Measurements from ENCODE around the gene ARHGAP45.

ARHGAP45 gene

GRCh38 chr19:1069009-1069779, 2.2 kb downstream of the ARHGAP45 start:
- Histone ChIP-seq H3K27ac (ENCODE audit: low read depth, low read length) (no peak overlapping the region), H3K9me3 (ENCODE audit: low read length) (no peaks in the 10 kb centered on the region), H3K36me3 (ENCODE audit: insufficient read depth, low read length) (no peaks in the 10 kb centered on the region), H3K9ac (ENCODE audit: low read length) (no peak overlapping the region), H3K27me3 (ENCODE audit: control insufficient read depth in 1 of 2, insufficient read depth in 2 of 2, low read length in 2 of 2) (peaks cover 39 to 85% of the 10 kb centered on the region in 2 donors), H3K4me1 (ENCODE audit: insufficient read depth, low read length) (peaks cover 4% of the 10 kb centered on the region), H3K4me3 (ENCODE audit: low read depth in 1 of 2, low read length in 2 of 2) (no peak overlapping the region)

- Histone ChIP-seq H3K4me1 (ENCODE audit: insufficient read depth, low read length) (peaks cover 4% of the 10 kb centered on the region), H3K9me3 (ENCODE audit: low read length) (no peaks in the 10 kb centered on the region), H3K36me3 (ENCODE audit: insufficient read depth, low read length) (no peaks in the 10 kb centered on the region)
Observed at GRCh38 chr19:1070576-1070930, 3.6 kb downstream of the ARHGAP45 start.

GRCh38 chr19:1070931-1071791, 4.2 kb downstream of the ARHGAP45 start:
- Histone ChIP-seq H3K9ac (ENCODE audit: low read length) (no peak overlapping the region), H3K9me3 (ENCODE audit: low read length) (no peaks in the 10 kb centered on the region), H3K27me3 (ENCODE audit: control insufficient read depth in 1 of 2, insufficient read depth in 2 of 2, low read length in 2 of 2) (peaks cover 28 to 65% of the 10 kb centered on the region in 2 donors), H3K4me1 (ENCODE audit: insufficient read depth, low read length) (peaks cover 4% of the 10 kb centered on the region), H3K27ac (ENCODE audit: low read depth, low read length) (no peak overlapping the region), H3K4me3 (ENCODE audit: low read depth in 1 of 2, low read length in 2 of 2) (no peak overlapping the region), H3K36me3 (ENCODE audit: insufficient read depth, low read length) (no peaks in the 10 kb centered on the region)

More at GRCh38 chr19:1070576-1070930, 3.6 kb downstream of the ARHGAP45 start:
- H3K27ac ChIP-seq (ENCODE audit: low read depth, low read length): no peak overlapping the region
- no peak overlapping the region for H3K9ac ChIP-seq (ENCODE audit: low read length)
- H3K4me3 ChIP-seq (ENCODE audit: low read depth in 1 of 2, low read length in 2 of 2): no peak overlapping the region
- peaks cover 34 to 71% of the 10 kb centered on the region in 2 donors for H3K27me3 ChIP-seq (ENCODE audit: control insufficient read depth in 1 of 2, insufficient read depth in 2 of 2, low read length in 2 of 2)

- Histone ChIP-seq H3K27ac (ENCODE audit: low read depth, low read length) (no peak overlapping the region), H3K4me3 (ENCODE audit: low read depth in 1 of 2, low read length in 2 of 2) (no peak overlapping the region), H3K27me3 (ENCODE audit: control insufficient read depth in 1 of 2, insufficient read depth in 2 of 2, low read length in 2 of 2) (peaks cover 22 to 52% of the 10 kb centered on the region in 2 donors), H3K36me3 (ENCODE audit: insufficient read depth, low read length) (no peaks in the 10 kb centered on the region), H3K9me3 (ENCODE audit: low read length) (no peaks in the 10 kb centered on the region), H3K9ac (ENCODE audit: low read length) (no peak overlapping the region), H3K4me1 (ENCODE audit: insufficient read depth, low read length) (peaks cover 4% of the 10 kb centered on the region)
Observed at GRCh38 chr19:1072371-1073015, 5.5 kb downstream of the ARHGAP45 start.

- Histone ChIP-seq H3K36me3 (ENCODE audit: insufficient read depth, low read length) (no peaks in the 10 kb centered on the region), H3K27ac (ENCODE audit: low read depth, low read length) (no peak overlapping the region), H3K4me3 (ENCODE audit: low read depth in 1 of 2, low read length in 2 of 2) (no peak overlapping the region), H3K9me3 (ENCODE audit: low read length) (no peaks in the 10 kb centered on the region), H3K27me3 (ENCODE audit: control insufficient read depth in 1 of 2, insufficient read depth in 2 of 2, low read length in 2 of 2) (peaks cover 15 to 44% of the 10 kb centered on the region in 2 donors), H3K4me1 (ENCODE audit: insufficient read depth, low read length) (peaks cover 4% of the 10 kb centered on the region), H3K9ac (ENCODE audit: low read length) (no peak overlapping the region)
Observed at GRCh38 chr19:1073063-1073955, 6.3 kb downstream of the ARHGAP45 start.

GRCh38 chr19:1073956-1074517, 7.1 kb downstream of the ARHGAP45 start:
- Histone ChIP-seq H3K4me1 (ENCODE audit: insufficient read depth, low read length) (peaks cover 4% of the 10 kb centered on the region), H3K9me3 (ENCODE audit: low read length) (no peaks in the 10 kb centered on the region), H3K4me3 (ENCODE audit: low read depth in 1 of 2, low read length in 2 of 2) (no peak overlapping the region), H3K36me3 (ENCODE audit: insufficient read depth, low read length) (no peaks in the 10 kb centered on the region), H3K27ac (ENCODE audit: low read depth, low read length) (no peak overlapping the region), H3K27me3 (ENCODE audit: control insufficient read depth in 1 of 2, insufficient read depth in 2 of 2, low read length in 2 of 2) (peaks cover 9 to 36% of the 10 kb centered on the region in 2 donors), H3K9ac (ENCODE audit: low read length) (no peak overlapping the region)

GRCh38 chr19:1074544-1075283, 7.7 kb downstream of the ARHGAP45 start:
- no peaks in the 10 kb centered on the region for H3K9me3 ChIP-seq (ENCODE audit: low read length)
- no peak overlapping the region for H3K9ac ChIP-seq (ENCODE audit: low read length)
- peaks cover 6 to 30% of the 10 kb centered on the region in 2 donors for H3K27me3 ChIP-seq (ENCODE audit: control insufficient read depth in 1 of 2, insufficient read depth in 2 of 2, low read length in 2 of 2)
- no peaks in the 10 kb centered on the region for H3K36me3 ChIP-seq (ENCODE audit: insufficient read depth, low read length)
- H3K4me3 ChIP-seq (ENCODE audit: low read depth in 1 of 2, low read length in 2 of 2): no peak overlapping the region
- no peak overlapping the region for H3K27ac ChIP-seq (ENCODE audit: low read depth, low read length)
- peaks cover 4% of the 10 kb centered on the region for H3K4me1 ChIP-seq (ENCODE audit: insufficient read depth, low read length)

GRCh38 chr19:1076046-1076386, 9.0 kb downstream of the ARHGAP45 start:
- H3K36me3 ChIP-seq (ENCODE audit: insufficient read depth, low read length): no peaks in the 10 kb centered on the region
- H3K9me3 ChIP-seq (ENCODE audit: low read length): no peaks in the 10 kb centered on the region
- H3K4me1 ChIP-seq (ENCODE audit: insufficient read depth, low read length): peaks cover 4% of the 10 kb centered on the region
- no peak overlapping the region for H3K9ac ChIP-seq (ENCODE audit: low read length)
- H3K27ac ChIP-seq (ENCODE audit: low read depth, low read length): no peak overlapping the region
- H3K27me3 ChIP-seq (ENCODE audit: control insufficient read depth in 1 of 2, insufficient read depth in 2 of 2, low read length in 2 of 2): peaks cover 0 to 22% of the 10 kb centered on the region in 2 donors
- H3K4me3 ChIP-seq (ENCODE audit: low read depth in 1 of 2, low read length in 2 of 2): no peak overlapping the region

GRCh38 chr19:1076951-1077350, 10.0 kb downstream of the ARHGAP45 start:
- H3K36me3 ChIP-seq (ENCODE audit: insufficient read depth, low read length): no peaks in the 10 kb centered on the region
- H3K27me3 ChIP-seq (ENCODE audit: control insufficient read depth in 1 of 2, insufficient read depth in 2 of 2, low read length in 2 of 2): peaks cover 0 to 22% of the 10 kb centered on the region in 2 donors
- H3K4me3 ChIP-seq (ENCODE audit: low read depth in 1 of 2, low read length in 2 of 2): no peak overlapping the region
- no peaks in the 10 kb centered on the region for H3K4me1 ChIP-seq (ENCODE audit: insufficient read depth, low read length)
- no peaks in the 10 kb centered on the region for H3K9me3 ChIP-seq (ENCODE audit: low read length)
- H3K9ac ChIP-seq (ENCODE audit: low read length): no peak overlapping the region
- H3K27ac ChIP-seq (ENCODE audit: low read depth, low read length): no peak overlapping the region

- no peak overlapping the region for H3K27ac ChIP-seq (ENCODE audit: low read depth, low read length)
- H3K9ac ChIP-seq (ENCODE audit: low read length): no peak overlapping the region
- no peaks in the 10 kb centered on the region for H3K9me3 ChIP-seq (ENCODE audit: low read length)
- no peaks in the 10 kb centered on the region for H3K4me1 ChIP-seq (ENCODE audit: insufficient read depth, low read length)
- no peaks in the 10 kb centered on the region for H3K36me3 ChIP-seq (ENCODE audit: insufficient read depth, low read length)
- peaks cover 0 to 19% of the 10 kb centered on the region in 2 donors for H3K27me3 ChIP-seq (ENCODE audit: control insufficient read depth in 1 of 2, insufficient read depth in 2 of 2, low read length in 2 of 2)
- H3K4me3 ChIP-seq (ENCODE audit: low read depth in 1 of 2, low read length in 2 of 2): no peak overlapping the region
Observed at GRCh38 chr19:1079566-1080111, 12.7 kb downstream of the ARHGAP45 start.

Measured in muscle layer of colon (tissue), 2 donors.